GM21529 (cell line): Measurements from ENCODE around the gene TTC4.

ENCODE experiments used
- ATAC-seq: cut with Tn5 transposase; IDR thresholded peaks from one replicate; pipeline ENCODE4 v1.9.1; 2021; ENCODE audit not compliant: unreplicated experiment

Gene TTC4

GRCh38 chr1:54781023-54781723 lies 65.5 kb downstream of the TTC4 start:
- no peak for ATAC-seq

GRCh38 chr1:54782156-54782555 lies 66.5 kb downstream of the TTC4 start:
- ATAC-seq = no peak

DNA sequence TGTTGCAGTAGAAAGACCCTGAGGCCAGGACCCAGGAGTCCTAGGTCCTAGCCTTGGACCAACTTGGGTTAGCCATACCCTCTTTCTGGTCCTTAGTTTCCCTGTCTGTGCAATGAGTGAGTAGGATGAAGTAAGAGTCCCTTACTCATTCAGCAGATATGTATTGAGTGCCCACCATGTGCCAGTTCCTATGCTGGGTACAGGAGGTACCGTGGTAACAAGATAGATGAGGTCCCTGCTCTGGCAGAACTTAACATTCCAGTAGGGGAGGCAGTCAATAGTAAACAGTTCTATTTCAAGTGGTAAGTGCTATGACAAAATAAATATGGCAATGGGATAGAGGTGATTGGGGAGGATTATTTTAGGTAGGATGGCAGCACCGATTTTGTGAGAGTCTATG lies 66.9 kb downstream of the TTC4 start:
- ATAC-seq = no peak

GRCh38 chr1:54784066-54784465 lies 68.4 kb downstream of the TTC4 start:
- ATAC-seq = no peak

GRCh38 chr1:54786778-54787177 lies 71.1 kb downstream of the TTC4 start:
- no peak for ATAC-seq

DNA sequence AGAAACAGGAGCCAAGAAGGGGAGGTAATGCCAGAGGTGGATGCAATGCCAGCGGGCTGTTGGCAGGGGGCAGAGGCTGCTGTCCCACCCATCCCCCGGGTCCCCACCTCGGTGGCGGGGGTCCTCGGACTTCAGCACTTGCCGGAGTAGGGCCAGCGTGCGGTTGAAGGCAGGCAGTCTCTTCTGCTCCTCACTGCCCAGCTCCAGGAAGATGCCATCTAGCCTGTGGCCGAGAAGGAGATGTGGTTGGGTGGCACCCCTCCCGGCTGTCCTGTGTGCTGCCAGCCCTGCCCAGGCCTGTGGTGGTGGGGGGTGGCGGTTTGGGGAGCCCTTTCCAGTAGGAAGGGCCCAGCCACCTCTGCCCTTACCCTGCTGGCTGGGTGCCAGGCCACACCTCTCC lies 71.9 kb downstream of the TTC4 start:
- no peak for ATAC-seq

DNA sequence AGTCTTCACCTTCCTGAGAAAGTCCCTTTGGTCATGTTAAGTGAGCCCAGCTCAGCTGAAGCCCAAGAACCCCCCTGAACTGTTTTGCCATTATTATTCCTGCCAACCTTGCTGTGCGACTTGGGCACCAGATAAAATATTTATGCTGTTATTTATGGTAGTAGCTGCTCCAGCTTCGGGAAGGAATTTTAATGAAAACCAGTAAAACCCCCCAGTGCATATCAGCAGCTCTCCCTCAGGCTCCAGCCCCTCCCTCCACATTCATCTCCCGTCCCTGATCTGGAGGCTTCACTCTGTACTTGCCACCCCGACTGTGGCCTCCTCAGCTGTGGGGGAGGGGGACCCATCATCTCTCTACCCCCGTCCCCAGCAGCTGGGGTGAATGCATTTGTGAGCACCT lies 72.8 kb downstream of the TTC4 start:
- no peak for ATAC-seq

GRCh38 chr1:54791880-54792522 lies 76.3 kb downstream of the TTC4 start:
- ATAC-seq = no peak
